Endodermal cell (in vitro differentiated cells): ENCODE data around the gene ADGRF1. TPM values are rescaled to one million over a fixed set of nuclear protein-coding genes. Genes with fewer than 3 reads are reported as not detected.

Experiments used
- DNase-seq: peaks from one replicate; pipeline ENCODE4 v3.0.0-alpha.2; 2017
- H3K27ac ChIP-seq: 2 replicates; pipeline ENCODE4 v1.5.1; 2013; ENCODE audit warnings: mild to moderate bottlenecking, low read depth, low read length, moderate library complexity
- H3K27me3 ChIP-seq: 2 replicates; pipeline ENCODE4 v1.6.1; 2013; ENCODE audit warnings: mild to moderate bottlenecking, low read length, moderate library complexity; ENCODE audit not compliant: insufficient read depth, control insufficient read depth, poor library complexity, severe bottlenecking
- H3K36me3 ChIP-seq: 2 replicates; pipeline ENCODE4 v1.7.0; 2013; ENCODE audit warnings: mild to moderate bottlenecking, low read length, moderate library complexity; ENCODE audit not compliant: control insufficient read depth, insufficient read depth
- H3K4me1 ChIP-seq: one replicate; pipeline ENCODE4 v1.7.0; 2013; ENCODE audit warnings: low read length; ENCODE audit not compliant: control insufficient read depth, insufficient read depth
- H3K4me3 ChIP-seq: 2 replicates; pipeline ENCODE4 v1.5.1; 2013; ENCODE audit warnings: mild to moderate bottlenecking, low read length, moderate library complexity
- H3K9ac ChIP-seq: 2 replicates; pipeline ENCODE4 v1.6.1; 2013; ENCODE audit warnings: mild to moderate bottlenecking, low read length, moderate library complexity; ENCODE audit not compliant: poor library complexity, severe bottlenecking; ENCODE audit errors: extremely low read depth
- H3K9me3 ChIP-seq: 2 replicates; pipeline ENCODE4 v1.6.1; 2013; ENCODE audit warnings: mild to moderate bottlenecking, low read length, moderate library complexity; ENCODE audit not compliant: control insufficient read depth
- H3K27ac Mint-ChIP-seq: 2 replicates; pipeline ENCODE4 v1.8.0; 2020; ENCODE audit warnings: mixed read lengths
- H3K27me3 Mint-ChIP-seq: 2 replicates; pipeline ENCODE4 v1.8.0; 2021; ENCODE audit warnings: mild to moderate bottlenecking, mixed read lengths; ENCODE audit not compliant: insufficient read depth
- H3K36me3 Mint-ChIP-seq: 2 replicates; pipeline ENCODE4 v1.8.0; 2020; ENCODE audit warnings: low read depth, mixed read lengths
- H3K4me1 Mint-ChIP-seq: 2 replicates; pipeline ENCODE4 v1.8.0; 2020; ENCODE audit warnings: mixed read lengths
- H3K4me3 Mint-ChIP-seq: 2 replicates; pipeline ENCODE4 v1.8.0; 2020; ENCODE audit warnings: mild to moderate bottlenecking, moderate library complexity, mixed read lengths
- H3K9me3 Mint-ChIP-seq: 2 replicates; pipeline ENCODE4 v1.8.0; 2020; ENCODE audit warnings: mild to moderate bottlenecking, mixed read lengths
- WGBS, 2 experiments: methylation state at CpG; one replicate each; pipeline versions ENCODE4 v1.1.5 to v1.1.7; 2013; ENCODE audit warnings: missing lambda C conversion rate in 2 of 2, mixed read lengths in 1 of 2; ENCODE audit not compliant: insufficient coverage in 1 of 2, insufficient read length in 1 of 2; 5-methylcytosine and 5-hydroxymethylcytosine counted together
- total RNA-seq, 2 donors: library from RNA; stranded (reverse); fragmentation: NEBNext Ultra II Directional in 1 of 2; extraction: Animal tissue kit (Norgen Biotek cat#: 25700) in 1 of 2; gene quantifications; 2 replicates in 1 of 2; 3 replicates in 1 of 2; pipeline ENCODE4 v1.2.1, GENCODE V29; 2021
- TF ChIP-seq, protein P1 (sequence below): fragments of 200-600 bp; sonication (generic); conservative IDR thresholded peaks from 2 replicates; pipeline ENCODE4 v1.5.0; 2021; ENCODE audit warnings: antibody characterized with exemption, mild to moderate bottlenecking

Gene ADGRF1
- total RNA-seq, 2 donors from 2014 or later: not detected

DNA sequence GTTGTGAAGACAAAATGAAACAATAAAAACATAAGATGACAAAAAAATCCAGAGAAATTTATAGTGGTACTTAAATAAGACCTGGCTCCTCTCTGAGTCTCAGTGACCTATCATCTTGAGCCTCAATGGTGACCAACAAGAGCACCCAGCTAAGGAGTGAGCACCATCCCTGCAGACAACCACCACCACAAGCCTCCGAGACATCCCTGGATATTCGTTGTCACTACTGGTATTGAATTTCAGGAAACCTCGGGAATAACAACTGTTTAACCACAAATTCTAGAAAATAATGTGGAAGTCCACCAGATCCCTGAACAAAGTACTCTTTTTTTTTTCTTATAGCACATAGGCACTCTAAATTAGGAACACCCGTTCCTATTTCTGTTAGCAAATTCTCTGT, 88.2 kb downstream of the ADGRF1 start:
- DNase-seq: no peak
- WGBS, 2 experiments: 86 to 92% methylated on average over 3 to 4 of the region's 4 CpGs
- H3K27me3 ChIP-seq: no peaks in the 10 kb centered on the region
- H3K27ac ChIP-seq: no peak overlapping the region
- no peaks in the 10 kb centered on the region for H3K36me3 Mint-ChIP-seq
- H3K4me1 Mint-ChIP-seq: peaks cover 13% of the 10 kb centered on the region
- no peak overlapping the region for H3K27ac Mint-ChIP-seq
- H3K4me1 ChIP-seq: no peaks in the 10 kb centered on the region
- no peak overlapping the region for H3K4me3 Mint-ChIP-seq
- no peaks in the 10 kb centered on the region for H3K9me3 ChIP-seq
- H3K4me3 ChIP-seq: no peak overlapping the region
- peaks cover 6% of the 10 kb centered on the region for H3K27me3 Mint-ChIP-seq
- no peaks in the 10 kb centered on the region for H3K36me3 ChIP-seq
- TF ChIP-seq, protein P1, sequence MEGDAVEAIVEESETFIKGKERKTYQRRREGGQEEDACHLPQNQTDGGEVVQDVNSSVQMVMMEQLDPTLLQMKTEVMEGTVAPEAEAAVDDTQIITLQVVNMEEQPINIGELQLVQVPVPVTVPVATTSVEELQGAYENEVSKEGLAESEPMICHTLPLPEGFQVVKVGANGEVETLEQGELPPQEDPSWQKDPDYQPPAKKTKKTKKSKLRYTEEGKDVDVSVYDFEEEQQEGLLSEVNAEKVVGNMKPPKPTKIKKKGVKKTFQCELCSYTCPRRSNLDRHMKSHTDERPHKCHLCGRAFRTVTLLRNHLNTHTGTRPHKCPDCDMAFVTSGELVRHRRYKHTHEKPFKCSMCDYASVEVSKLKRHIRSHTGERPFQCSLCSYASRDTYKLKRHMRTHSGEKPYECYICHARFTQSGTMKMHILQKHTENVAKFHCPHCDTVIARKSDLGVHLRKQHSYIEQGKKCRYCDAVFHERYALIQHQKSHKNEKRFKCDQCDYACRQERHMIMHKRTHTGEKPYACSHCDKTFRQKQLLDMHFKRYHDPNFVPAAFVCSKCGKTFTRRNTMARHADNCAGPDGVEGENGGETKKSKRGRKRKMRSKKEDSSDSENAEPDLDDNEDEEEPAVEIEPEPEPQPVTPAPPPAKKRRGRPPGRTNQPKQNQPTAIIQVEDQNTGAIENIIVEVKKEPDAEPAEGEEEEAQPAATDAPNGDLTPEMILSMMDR: no peak
- H3K9me3 Mint-ChIP-seq: no peaks in the 10 kb centered on the region
- no peak overlapping the region for H3K9ac ChIP-seq

- Mint-ChIP-seq H3K36me3 (no peaks in the 10 kb centered on the region), H3K27ac (no peak overlapping the region), H3K27me3 (peaks cover 6% of the 10 kb centered on the region), H3K4me1 (peaks cover 11% of the 10 kb centered on the region), H3K4me3 (no peak overlapping the region), H3K9me3 (no peaks in the 10 kb centered on the region)
- Histone ChIP-seq H3K9ac (no peak overlapping the region), H3K4me1 (no peaks in the 10 kb centered on the region), H3K9me3 (no peaks in the 10 kb centered on the region), H3K36me3 (no peaks in the 10 kb centered on the region), H3K27ac (no peak overlapping the region), H3K27me3 (no peaks in the 10 kb centered on the region), H3K4me3 (no peak overlapping the region)
- no peak for DNase-seq
- TF ChIP-seq, protein P1: no peak
- WGBS, 2 experiments: 93 to 100% methylated on average over 3 to 8 of the region's 8 CpGs
Measured at GRCh38 chr6:46949632-46950280, 92.4 kb downstream of the ADGRF1 start.

DNA sequence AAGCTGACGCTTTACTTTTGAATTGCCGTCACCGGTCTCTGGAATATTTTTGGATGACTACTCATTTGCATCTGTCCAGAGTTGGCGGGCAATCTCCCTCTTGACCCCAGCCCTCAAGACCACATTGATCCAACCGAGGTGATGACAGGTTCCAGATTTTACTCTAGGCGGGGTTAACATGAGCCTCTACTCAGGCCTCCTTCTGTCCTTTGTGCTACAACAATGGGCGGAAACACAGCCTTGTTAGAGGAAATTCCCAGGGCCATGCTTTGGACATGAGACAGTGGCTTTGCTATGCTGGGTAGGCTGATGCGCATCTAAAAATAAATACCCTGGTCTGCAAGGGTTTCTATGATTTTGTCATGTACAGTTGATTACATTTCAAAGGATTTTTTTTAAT, 93.4 kb downstream of the ADGRF1 start:
- H3K27me3 Mint-ChIP-seq: peaks cover 9% of the 10 kb centered on the region
- Histone ChIP-seq H3K4me3 (no peak overlapping the region), H3K4me1 (no peaks in the 10 kb centered on the region), H3K27me3 (no peaks in the 10 kb centered on the region), H3K9ac (no peak overlapping the region), H3K36me3 (no peaks in the 10 kb centered on the region), H3K27ac (no peak overlapping the region), H3K9me3 (no peaks in the 10 kb centered on the region)
- H3K9me3 Mint-ChIP-seq: no peaks in the 10 kb centered on the region
- H3K4me1 Mint-ChIP-seq: peaks cover 11% of the 10 kb centered on the region
- no peaks in the 10 kb centered on the region for H3K36me3 Mint-ChIP-seq
- no peak for DNase-seq
- H3K4me3 Mint-ChIP-seq: no peak overlapping the region
- TF ChIP-seq, protein P1: no peak
- 82 to 89% methylated on average over 6 to 8 of the region's 8 CpGs for WGBS, 2 experiments
- H3K27ac Mint-ChIP-seq: no peak overlapping the region

Other genes with a start within 250 kb of the ADGRF1 start
- gene MEP1A, start 248.9 kb downstream of the ADGRF1 start, total RNA-seq: not detected
- not detected for gene ADGRF5, start 120.4 kb downstream of the ADGRF1 start, total RNA-seq